Measurements from ENCODE around the gene CFAP20DC. TPM values are rescaled to one million over a fixed set of nuclear protein-coding genes. Genes with fewer than 3 reads are reported as not detected.

CFAP20DC gene
- total RNA-seq, 1 experiment from 2014 or later = 4.5 TPM

GRCh38 chr3:59056706-59057105, 6.9 kb upstream of the CFAP20DC start:
- Mint-ChIP-seq H3K4me3 (no peak overlapping the region), H3K27ac (no peak overlapping the region), H3K36me3 (ENCODE audit: insufficient read depth in 1 of 3, low read depth in 3 of 3) (no peaks in the 10 kb centered on the region), H3K27me3 (ENCODE audit: low read depth) (peaks cover 1% of the 10 kb centered on the region; the same call in 1 of the 2 replicates), H3K9me3 (no peaks in the 10 kb centered on the region), H3K4me1 (no peaks in the 10 kb centered on the region)
- Histone ChIP-seq H3K79me2 (ENCODE audit: insufficient read depth, low read length) (no peaks in the 10 kb centered on the region), H2BK15ac (ENCODE audit: low read depth, low read length) (no peak overlapping the region), H3K23ac (ENCODE audit: insufficient read length, low read depth, low read length) (no peak overlapping the region), H2BK20ac (ENCODE audit: low read depth, low read length, poor library complexity, severe bottlenecking) (no peak overlapping the region), H4K5ac (ENCODE audit: insufficient read length, low read depth, low read length) (no peak overlapping the region), H3K4ac (ENCODE audit: low read depth, low read length) (no peak overlapping the region), H3K27me3 (ENCODE audit: insufficient read depth, low read length) (no peaks in the 10 kb centered on the region), H3K14ac (ENCODE audit: insufficient read depth, low read length) (no peak overlapping the region), H3T11ph (ENCODE audit: low read length) (no peak overlapping the region), H2AK5ac (ENCODE audit: insufficient read length, low read length) (no peak overlapping the region), H3K27ac (ENCODE audit: insufficient read length, low read depth, low read length) (no peak overlapping the region), H3K23me2 (ENCODE audit: insufficient read length, low read depth, low read length, poor library complexity, severe bottlenecking) (no peaks in the 10 kb centered on the region), H2AFZ (ENCODE audit: low read length) (no peak overlapping the region), H2BK120ac (ENCODE audit: low read depth, low read length, poor library complexity, severe bottlenecking) (no peak overlapping the region), H3K4me1 (ENCODE audit: insufficient read depth, low read length) (no peaks in the 10 kb centered on the region), H2BK5ac (ENCODE audit: insufficient read length, low read length) (no peak overlapping the region), H4K20me1 (ENCODE audit: control insufficient read depth, insufficient read depth, insufficient read length) (no peaks in the 10 kb centered on the region), H3K18ac (ENCODE audit: insufficient read length, low read depth, low read length) (no peak overlapping the region), H3K56ac (ENCODE audit: insufficient read length, low read depth, low read length) (no peak overlapping the region), H2BK12ac (ENCODE audit: insufficient read length, low read depth, low read length) (no peak overlapping the region), H3K9ac (ENCODE audit: extremely low read depth, insufficient read length, low read length) (no peak overlapping the region), H3K79me1 (ENCODE audit: insufficient read depth, low read depth, low read length, poor library complexity, severe bottlenecking) (no peaks in the 10 kb centered on the region), H4K8ac (replicated peaks; ENCODE audit: insufficient read length, low read depth, low read length) (no peak overlapping the region), H3K9me3 (ENCODE audit: control insufficient read depth, low read depth, low read length) (no peaks in the 10 kb centered on the region), H3K4me2 (ENCODE audit: insufficient read depth, insufficient read length, low read length) (no peak overlapping the region), H4K91ac (ENCODE audit: insufficient read length, low read depth, low read length) (no peak overlapping the region)
- no CpG with 5 or more reads among the region's 2 CpGs for WGBS (ENCODE audit: extremely low coverage, insufficient read length, low lambda C conversion rate)
- no peak for DNase-seq
- TF ChIP-seq CTCF (conservative IDR thresholded peaks at IDR 0.05) = no peak
